ENCODE results near the gene CIITA. TPM values are rescaled to one million over a fixed set of nuclear protein-coding genes. Genes with fewer than 3 reads are reported as not detected.

The CIITA gene
- total and polyA plus RNA-seq, 10 of the 15 experiments (the other 5 are each of a cell fraction or from before 2014, with no cell fraction given), result 11.5 to 145 (median 49.7) TPM

- TF ChIP-seq TCF12 (IDR thresholded peaks at IDR 0.05; ENCODE audit: low read depth, low read length) (peak; percentile 99), RELB (IDR thresholded peaks at IDR 0.05; ENCODE audit: low read depth) (peak; percentile 99), ZZZ3 (IDR thresholded peaks at IDR 0.05; ENCODE audit: control insufficient read depth, insufficient read length, low read depth) (no peak), SIN3A (IDR thresholded peaks at IDR 0.05; ENCODE audit: low read depth, low read length) (no peak), MYC (IDR thresholded peaks at IDR 0.05; ENCODE audit: insufficient read depth, insufficient read length, insufficient replicate concordance, low read length, severe bottlenecking) (no peak), HDAC2 (IDR thresholded peaks at IDR 0.05) (0 out of 2 replicates have a peak, but pooled peaks have one; percentile 49), ZBTB4 (CRISPR knock-in tag; IDR thresholded peaks at IDR 0.05) (peak; percentile 82), HDAC6 (IDR thresholded peaks at IDR 0.05; ENCODE audit: unreplicated experiment) (no peak), ZNF274 (IDR thresholded peaks at IDR 0.05; ENCODE audit: insufficient read depth, insufficient read length) (no peak), NFXL1 (IDR thresholded peaks at IDR 0.05; ENCODE audit: borderline replicate concordance) (no peak), TCF3 (IDR thresholded peaks at IDR 0.05; ENCODE audit: borderline replicate concordance, insufficient read depth, low read depth, low read length) (peak; percentile 98), HCFC1 (IDR thresholded peaks at IDR 0.05; ENCODE audit: low read length) (0 out of 2 replicates have a peak, but pooled peaks have one; percentile 23)
- TF ChIP-seq, protein P1, sequence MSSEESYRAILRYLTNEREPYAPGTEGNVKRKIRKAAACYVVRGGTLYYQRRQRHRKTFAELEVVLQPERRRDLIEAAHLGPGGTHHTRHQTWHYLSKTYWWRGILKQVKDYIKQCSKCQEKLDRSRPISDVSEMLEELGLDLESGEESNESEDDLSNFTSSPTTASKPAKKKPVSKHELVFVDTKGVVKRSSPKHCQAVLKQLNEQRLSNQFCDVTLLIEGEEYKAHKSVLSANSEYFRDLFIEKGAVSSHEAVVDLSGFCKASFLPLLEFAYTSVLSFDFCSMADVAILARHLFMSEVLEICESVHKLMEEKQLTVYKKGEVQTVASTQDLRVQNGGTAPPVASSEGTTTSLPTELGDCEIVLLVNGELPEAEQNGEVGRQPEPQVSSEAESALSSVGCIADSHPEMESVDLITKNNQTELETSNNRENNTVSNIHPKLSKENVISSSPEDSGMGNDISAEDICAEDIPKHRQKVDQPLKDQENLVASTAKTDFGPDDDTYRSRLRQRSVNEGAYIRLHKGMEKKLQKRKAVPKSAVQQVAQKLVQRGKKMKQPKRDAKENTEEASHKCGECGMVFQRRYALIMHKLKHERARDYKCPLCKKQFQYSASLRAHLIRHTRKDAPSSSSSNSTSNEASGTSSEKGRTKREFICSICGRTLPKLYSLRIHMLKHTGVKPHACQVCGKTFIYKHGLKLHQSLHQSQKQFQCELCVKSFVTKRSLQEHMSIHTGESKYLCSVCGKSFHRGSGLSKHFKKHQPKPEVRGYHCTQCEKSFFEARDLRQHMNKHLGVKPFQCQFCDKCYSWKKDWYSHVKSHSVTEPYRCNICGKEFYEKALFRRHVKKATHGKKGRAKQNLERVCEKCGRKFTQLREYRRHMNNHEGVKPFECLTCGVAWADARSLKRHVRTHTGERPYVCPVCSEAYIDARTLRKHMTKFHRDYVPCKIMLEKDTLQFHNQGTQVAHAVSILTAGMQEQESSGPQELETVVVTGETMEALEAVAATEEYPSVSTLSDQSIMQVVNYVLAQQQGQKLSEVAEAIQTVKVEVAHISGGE (CRISPR knock-in tag; IDR thresholded peaks at IDR 0.05), result no peak
- TF ChIP-seq, protein P2, sequence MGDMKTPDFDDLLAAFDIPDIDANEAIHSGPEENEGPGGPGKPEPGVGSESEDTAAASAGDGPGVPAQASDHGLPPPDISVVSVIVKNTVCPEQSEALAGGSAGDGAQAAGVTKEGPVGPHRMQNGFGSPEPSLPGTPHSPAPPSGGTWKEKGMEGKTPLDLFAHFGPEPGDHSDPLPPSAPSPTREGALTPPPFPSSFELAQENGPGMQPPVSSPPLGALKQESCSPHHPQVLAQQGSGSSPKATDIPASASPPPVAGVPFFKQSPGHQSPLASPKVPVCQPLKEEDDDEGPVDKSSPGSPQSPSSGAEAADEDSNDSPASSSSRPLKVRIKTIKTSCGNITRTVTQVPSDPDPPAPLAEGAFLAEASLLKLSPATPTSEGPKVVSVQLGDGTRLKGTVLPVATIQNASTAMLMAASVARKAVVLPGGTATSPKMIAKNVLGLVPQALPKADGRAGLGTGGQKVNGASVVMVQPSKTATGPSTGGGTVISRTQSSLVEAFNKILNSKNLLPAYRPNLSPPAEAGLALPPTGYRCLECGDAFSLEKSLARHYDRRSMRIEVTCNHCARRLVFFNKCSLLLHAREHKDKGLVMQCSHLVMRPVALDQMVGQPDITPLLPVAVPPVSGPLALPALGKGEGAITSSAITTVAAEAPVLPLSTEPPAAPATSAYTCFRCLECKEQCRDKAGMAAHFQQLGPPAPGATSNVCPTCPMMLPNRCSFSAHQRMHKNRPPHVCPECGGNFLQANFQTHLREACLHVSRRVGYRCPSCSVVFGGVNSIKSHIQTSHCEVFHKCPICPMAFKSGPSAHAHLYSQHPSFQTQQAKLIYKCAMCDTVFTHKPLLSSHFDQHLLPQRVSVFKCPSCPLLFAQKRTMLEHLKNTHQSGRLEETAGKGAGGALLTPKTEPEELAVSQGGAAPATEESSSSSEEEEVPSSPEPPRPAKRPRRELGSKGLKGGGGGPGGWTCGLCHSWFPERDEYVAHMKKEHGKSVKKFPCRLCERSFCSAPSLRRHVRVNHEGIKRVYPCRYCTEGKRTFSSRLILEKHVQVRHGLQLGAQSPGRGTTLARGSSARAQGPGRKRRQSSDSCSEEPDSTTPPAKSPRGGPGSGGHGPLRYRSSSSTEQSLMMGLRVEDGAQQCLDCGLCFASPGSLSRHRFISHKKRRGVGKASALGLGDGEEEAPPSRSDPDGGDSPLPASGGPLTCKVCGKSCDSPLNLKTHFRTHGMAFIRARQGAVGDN (IDR thresholded peaks at IDR 0.05), result peak; percentile 92
These were observed 88.5 kb downstream of the CIITA start (continued) for GRCh38 chr16:10965440-10966061.
